Measurements from ENCODE around the gene SP140. TPM values are rescaled to one million over a fixed set of nuclear protein-coding genes. Genes with fewer than 3 reads are reported as not detected.

SP140 gene
- 7.4 TPM for total RNA-seq

DNA sequence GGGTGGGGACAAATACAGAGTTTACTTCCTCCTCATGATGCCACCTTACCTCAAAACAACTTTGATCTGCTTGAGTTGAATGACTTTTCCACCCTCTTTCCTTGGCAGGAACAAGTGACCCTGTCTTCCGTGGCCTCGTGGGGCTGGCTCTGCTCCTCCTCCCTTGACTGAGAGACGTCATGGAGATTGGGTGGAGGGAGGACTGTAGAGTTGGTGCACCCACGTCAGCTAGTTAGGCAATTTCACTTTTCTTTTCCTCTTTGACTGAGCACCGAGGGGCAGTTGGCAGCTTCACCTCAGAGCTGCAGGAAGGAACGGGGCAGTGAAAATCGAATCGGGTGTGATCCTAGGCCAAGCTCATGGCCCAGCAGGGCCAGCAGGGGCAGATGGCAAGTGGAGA is at the start of gene SP140:
TSS of gene SP140 (plus strand) at position 251 of the 400 bp plus-strand sequence. CDS start at position 360, 109 bp downstream.
- Histone ChIP-seq H3K4me1 (peaks cover 5% of the 10 kb centered on the region), H3K4me3 (no peak within 1 kb of the TSS), H3K27ac (no peak within 1 kb of the TSS), H3K36me3 (no peaks in the 10 kb centered on the region), H3K9me3 (no peaks in the 10 kb centered on the region), H3K27me3 (no peaks in the 10 kb centered on the region)
- intact Hi-C loops (cut with DNase I) = no loop called here
- no peak for DNase-seq (ENCODE audit: extremely low spot score in 2 of 2)
- peak in 1 of 2 donors; percentile 24 for TF ChIP-seq POLR2A (IDR thresholded peaks at IDR 0.05)
- TF ChIP-seq POLR2AphosphoS5 (IDR thresholded peaks at IDR 0.05; ENCODE audit: insufficient read depth in 1 of 2, low read depth in 1 of 2) = peak in 1 of 2 donors; percentile 59
- TF ChIP-seq, protein P1, sequence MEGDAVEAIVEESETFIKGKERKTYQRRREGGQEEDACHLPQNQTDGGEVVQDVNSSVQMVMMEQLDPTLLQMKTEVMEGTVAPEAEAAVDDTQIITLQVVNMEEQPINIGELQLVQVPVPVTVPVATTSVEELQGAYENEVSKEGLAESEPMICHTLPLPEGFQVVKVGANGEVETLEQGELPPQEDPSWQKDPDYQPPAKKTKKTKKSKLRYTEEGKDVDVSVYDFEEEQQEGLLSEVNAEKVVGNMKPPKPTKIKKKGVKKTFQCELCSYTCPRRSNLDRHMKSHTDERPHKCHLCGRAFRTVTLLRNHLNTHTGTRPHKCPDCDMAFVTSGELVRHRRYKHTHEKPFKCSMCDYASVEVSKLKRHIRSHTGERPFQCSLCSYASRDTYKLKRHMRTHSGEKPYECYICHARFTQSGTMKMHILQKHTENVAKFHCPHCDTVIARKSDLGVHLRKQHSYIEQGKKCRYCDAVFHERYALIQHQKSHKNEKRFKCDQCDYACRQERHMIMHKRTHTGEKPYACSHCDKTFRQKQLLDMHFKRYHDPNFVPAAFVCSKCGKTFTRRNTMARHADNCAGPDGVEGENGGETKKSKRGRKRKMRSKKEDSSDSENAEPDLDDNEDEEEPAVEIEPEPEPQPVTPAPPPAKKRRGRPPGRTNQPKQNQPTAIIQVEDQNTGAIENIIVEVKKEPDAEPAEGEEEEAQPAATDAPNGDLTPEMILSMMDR (IDR thresholded peaks at IDR 0.05) = no peak

DNA sequence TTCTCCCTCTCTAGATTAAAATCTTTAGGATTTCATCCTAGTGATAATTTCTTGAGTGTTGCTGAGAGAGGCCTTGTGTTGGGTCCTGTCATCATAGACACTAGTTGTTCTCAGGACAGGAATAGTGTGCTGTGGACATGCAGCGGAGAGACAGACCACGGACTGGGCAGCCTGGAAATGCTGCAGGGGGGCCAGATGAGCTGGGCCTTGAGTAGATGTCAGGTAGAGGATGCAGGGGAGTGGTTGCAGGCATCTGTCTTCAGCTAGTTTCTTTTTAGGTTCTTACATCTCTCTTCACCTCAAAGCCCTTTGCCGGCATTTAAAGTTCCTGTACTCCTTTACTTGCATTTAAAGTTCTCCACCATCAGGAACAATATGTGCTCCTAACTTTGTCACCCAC is 48.5 kb upstream of the SP140 start:
- H3K4me1 ChIP-seq = no peaks in the 10 kb centered on the region
- H3K36me3 ChIP-seq = peaks cover 0 to 48% of the 10 kb centered on the region in 2 donors
- no peak overlapping the region for H3K27ac ChIP-seq
- no peak for DNase-seq (ENCODE audit: extremely low spot score in 2 of 2)
- no peaks in the 10 kb centered on the region for H3K9me3 ChIP-seq
- no peak for TF ChIP-seq POLR2AphosphoS5 (IDR thresholded peaks at IDR 0.05; ENCODE audit: insufficient read depth in 1 of 2, low read depth in 1 of 2)
- TF ChIP-seq, protein P1 (IDR thresholded peaks at IDR 0.05) = no peak
- TF ChIP-seq POLR2A (IDR thresholded peaks at IDR 0.05) = no peak
- no peak overlapping the region for H3K4me3 ChIP-seq
- intact Hi-C loops (cut with DNase I) = no loop called here
- no peaks in the 10 kb centered on the region for H3K27me3 ChIP-seq

DNA sequence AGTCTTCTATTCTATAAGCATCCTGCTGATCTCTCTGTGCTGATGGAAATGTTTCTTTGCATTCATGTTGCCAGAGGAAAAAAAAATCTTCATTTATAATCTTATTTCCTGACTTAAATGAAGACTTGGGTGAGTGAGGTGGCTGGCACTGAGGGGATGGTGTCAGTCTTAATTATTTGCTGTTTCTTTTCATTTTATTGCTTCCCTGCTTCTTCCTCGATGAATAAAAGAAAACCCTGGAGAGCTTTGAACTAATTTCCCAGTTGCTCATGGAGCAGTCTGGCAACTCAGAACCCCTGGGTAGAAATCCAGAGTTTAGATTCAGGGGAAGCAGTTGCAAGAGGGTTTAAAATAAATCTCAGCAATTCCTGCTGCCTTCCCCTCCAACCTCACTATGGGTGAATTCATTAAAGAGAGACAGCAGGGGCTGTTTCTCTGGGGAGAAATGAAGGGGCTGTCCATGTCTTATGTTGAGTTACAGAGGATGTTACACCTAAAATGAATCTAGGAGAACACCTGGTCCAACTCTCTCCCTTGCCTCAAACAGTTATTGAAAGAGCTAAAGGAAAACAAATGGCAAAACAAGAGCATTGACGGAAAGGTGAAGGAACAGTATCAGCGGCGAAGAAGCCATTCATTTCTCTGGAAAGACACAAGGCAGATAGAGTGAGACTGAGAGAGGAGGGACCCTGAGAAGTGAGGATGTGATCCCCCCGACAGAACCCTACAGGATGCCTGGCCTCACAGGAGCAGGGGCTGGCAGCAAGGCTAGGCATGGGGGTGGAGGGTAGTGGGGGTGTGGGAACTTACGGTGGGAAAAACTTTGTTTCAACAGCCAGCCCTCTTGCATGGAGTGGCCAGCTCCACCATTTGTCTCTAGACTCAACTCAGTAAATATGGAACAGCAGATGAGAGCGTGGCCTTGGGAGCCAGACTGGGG is 46.7 kb upstream of the SP140 start:
- no peak for DNase-seq (ENCODE audit: extremely low spot score in 2 of 2)
- Histone ChIP-seq H3K4me1 (no peaks in the 10 kb centered on the region), H3K9me3 (no peaks in the 10 kb centered on the region), H3K27ac (no peak overlapping the region), H3K4me3 (no peak overlapping the region), H3K27me3 (no peaks in the 10 kb centered on the region), H3K36me3 (peaks cover 0 to 61% of the 10 kb centered on the region in 2 donors)
- intact Hi-C loops (cut with DNase I) = no loop called here
- no peak for TF ChIP-seq POLR2A (IDR thresholded peaks at IDR 0.05)
- no peak for TF ChIP-seq POLR2AphosphoS5 (IDR thresholded peaks at IDR 0.05; ENCODE audit: insufficient read depth in 1 of 2, low read depth in 1 of 2)
- TF ChIP-seq, protein P1 (IDR thresholded peaks at IDR 0.05) = no peak

DNA sequence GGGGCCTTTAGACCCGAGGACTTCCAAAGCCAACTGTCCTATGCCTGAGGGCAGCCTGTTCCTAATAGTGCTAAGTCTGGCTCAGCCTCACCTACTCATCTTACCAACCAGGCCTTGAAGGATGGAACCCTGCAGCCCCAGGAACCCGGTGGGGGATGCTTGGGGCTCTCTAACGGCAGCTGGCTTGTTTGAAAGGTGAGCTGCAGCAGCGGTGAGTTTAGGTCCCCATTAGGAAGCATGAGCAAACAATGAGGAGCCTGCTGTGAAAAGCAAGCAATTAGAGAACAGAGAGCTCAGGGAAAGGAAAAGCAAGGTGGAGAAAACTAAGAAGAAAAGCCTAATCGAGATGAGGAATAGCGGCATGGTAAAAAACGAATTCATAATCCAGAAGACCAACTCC is 45.6 kb upstream of the SP140 start:
- no peaks in the 10 kb centered on the region for H3K27me3 ChIP-seq
- peaks cover 0 to 64% of the 10 kb centered on the region in 2 donors for H3K36me3 ChIP-seq
- intact Hi-C loops (cut with DNase I) = no loop called here

More for the DNA sequence above, 45.6 kb upstream of the SP140 start:
- no peak for DNase-seq (ENCODE audit: extremely low spot score in 2 of 2)
- TF ChIP-seq POLR2A (IDR thresholded peaks at IDR 0.05) (no peak), POLR2AphosphoS5 (IDR thresholded peaks at IDR 0.05; ENCODE audit: insufficient read depth in 1 of 2, low read depth in 1 of 2) (no peak)
- TF ChIP-seq, protein P1 (IDR thresholded peaks at IDR 0.05) = no peak
- Histone ChIP-seq H3K27ac (no peak overlapping the region), H3K4me1 (no peaks in the 10 kb centered on the region), H3K9me3 (no peaks in the 10 kb centered on the region), H3K4me3 (no peak overlapping the region)

All from vagina (tissue), 2 donors.